Activated naive CD4-positive, alpha-beta T cell treated with anti-CD3 and anti-CD28 coated beads for 36 hours (primary cell): ENCODE data around the gene GLIS1. TPM values are rescaled to one million over a fixed set of nuclear protein-coding genes. Genes with fewer than 3 reads are reported as not detected.

Experiments used
- CTCF ChIA-PET: fragments of 350-600 bp; sonication (Branson Sonifier 250); formaldehyde crosslinking; loops from one replicate; lab custom pipeline; 2021; ENCODE audit warnings: antibody characterized with exemption; lab: Charles Lee
- DNase-seq: peaks from one replicate; pipeline ENCODE4 v3.0.0-alpha.2; 2020
- H3K27ac Mint-ChIP-seq: one replicate; pipeline ENCODE4 v1.8.0; 2021; ENCODE audit warnings: mild to moderate bottlenecking, mixed read lengths
- H3K27me3 Mint-ChIP-seq: one replicate; pipeline ENCODE4 v1.8.0; 2021; ENCODE audit warnings: low read depth, mixed read lengths
- H3K36me3 Mint-ChIP-seq: one replicate; pipeline ENCODE4 v1.8.0; 2021; ENCODE audit warnings: low read depth, mixed read lengths
- H3K4me1 Mint-ChIP-seq: one replicate; pipeline ENCODE4 v1.8.0; 2021; ENCODE audit warnings: low read depth, mixed read lengths
- H3K4me3 Mint-ChIP-seq: one replicate; pipeline ENCODE4 v1.8.0; 2021; ENCODE audit warnings: mild to moderate bottlenecking, moderate library complexity, mixed read lengths
- H3K9me3 Mint-ChIP-seq: one replicate; pipeline ENCODE4 v1.8.0; 2021; ENCODE audit warnings: mixed read lengths
- intact Hi-C: fragments of 100-400 bp; cut with micrococcal nuclease; formaldehyde crosslinking; loops from one replicate; pipeline ENCODE4 v1.15.1; 2023
- total RNA-seq, 2 experiments: library from RNA; stranded (reverse); gene quantifications; one replicate each; pipeline ENCODE4 v1.2.3, GENCODE V29; 2021

GLIS1 gene
- total RNA-seq, 2 experiments from 2014 or later: not detected

GRCh38 chr1:53696571-53696970 lies 42.4 kb downstream of the GLIS1 start:
- Mint-ChIP-seq H3K27ac (no peak overlapping the region), H3K27me3 (peaks cover 4% of the 10 kb centered on the region), H3K9me3 (no peaks in the 10 kb centered on the region), H3K4me3 (no peak overlapping the region), H3K36me3 (no peaks in the 10 kb centered on the region), H3K4me1 (no peaks in the 10 kb centered on the region)
- DNase-seq: no peak
- CTCF ChIA-PET: no interaction called here
- intact Hi-C loops: no loop called here

GRCh38 chr1:53696051-53696450 lies 42.9 kb downstream of the GLIS1 start:
- H3K36me3 Mint-ChIP-seq: no peaks in the 10 kb centered on the region
- intact Hi-C loops: no loop called here
- H3K4me1 Mint-ChIP-seq: no peaks in the 10 kb centered on the region
- DNase-seq: no peak
- CTCF ChIA-PET: no interaction called here
- H3K27me3 Mint-ChIP-seq: peaks cover 4% of the 10 kb centered on the region
- no peak overlapping the region for H3K27ac Mint-ChIP-seq
- no peak overlapping the region for H3K4me3 Mint-ChIP-seq
- no peaks in the 10 kb centered on the region for H3K9me3 Mint-ChIP-seq

- CTCF ChIA-PET: no interaction called here
- H3K27ac Mint-ChIP-seq: no peak overlapping the region
- no peaks in the 10 kb centered on the region for H3K9me3 Mint-ChIP-seq
- H3K4me3 Mint-ChIP-seq: no peak overlapping the region
- no peaks in the 10 kb centered on the region for H3K36me3 Mint-ChIP-seq
- no peak for DNase-seq
- intact Hi-C loops: no loop called here
- H3K27me3 Mint-ChIP-seq: peaks cover 2% of the 10 kb centered on the region
- no peaks in the 10 kb centered on the region for H3K4me1 Mint-ChIP-seq
These were observed 43.8 kb downstream of the GLIS1 start for GRCh38 chr1:53695116-53695515.

GRCh38 chr1:53694718-53695091 lies 44.3 kb downstream of the GLIS1 start:
- CTCF ChIA-PET: interaction anchor here (0.6 kb wide), 1 partner anchor 553 kb away, joined by 5 read pairs; no protein-coding TSS in a partner anchor
- intact Hi-C loops: no loop called here
- H3K27me3 Mint-ChIP-seq: peaks cover 2% of the 10 kb centered on the region
- no peak overlapping the region for H3K4me3 Mint-ChIP-seq
- DNase-seq: no peak
- H3K9me3 Mint-ChIP-seq: no peaks in the 10 kb centered on the region
- no peaks in the 10 kb centered on the region for H3K36me3 Mint-ChIP-seq
- no peak overlapping the region for H3K27ac Mint-ChIP-seq
- no peaks in the 10 kb centered on the region for H3K4me1 Mint-ChIP-seq

DNA sequence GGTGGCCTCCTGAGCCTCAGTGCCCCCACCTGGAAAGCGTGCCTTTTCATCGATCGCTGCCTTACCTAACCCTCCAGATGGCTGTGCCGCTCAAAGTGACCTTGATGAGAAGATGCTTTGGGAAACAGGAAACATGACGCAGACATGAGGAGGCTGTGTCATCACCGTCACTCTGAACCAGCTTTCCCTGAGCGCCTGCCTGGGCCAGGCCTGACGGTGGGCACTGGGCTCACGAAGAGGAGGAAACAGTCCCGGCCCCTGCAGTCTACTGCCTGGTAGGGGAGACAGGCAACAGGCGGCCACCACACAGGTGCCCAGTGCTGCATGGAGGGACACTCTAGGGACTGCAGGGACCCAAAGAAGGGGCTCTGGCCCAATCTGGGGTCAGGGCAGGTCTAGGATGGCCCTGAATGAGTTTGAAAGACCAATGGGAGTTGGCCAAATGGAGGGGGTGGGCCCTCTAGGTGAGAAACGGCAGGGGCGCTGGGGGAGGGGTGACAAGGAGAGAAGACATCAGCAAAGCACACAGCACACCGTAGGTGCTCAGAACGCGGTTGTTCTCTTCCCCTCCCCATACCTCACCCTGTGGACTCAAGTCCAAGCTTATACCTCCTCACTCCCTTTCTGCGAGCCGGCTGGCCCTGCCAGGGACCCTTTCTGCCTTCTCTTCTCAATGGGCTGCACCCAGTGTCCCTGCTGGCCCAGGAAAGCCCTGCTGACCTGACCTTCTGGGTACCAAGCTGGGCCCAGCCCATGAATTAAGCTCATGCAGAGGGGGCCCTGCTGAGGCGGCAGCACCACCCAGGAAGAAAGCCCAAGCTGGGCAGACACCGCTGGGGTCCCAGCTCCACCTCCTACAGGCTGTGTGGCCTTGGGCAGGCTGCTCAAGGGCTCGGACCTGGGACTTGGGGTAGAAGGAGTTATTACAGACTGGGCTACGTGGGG lies 44.9 kb downstream of the GLIS1 start:
- H3K9me3 Mint-ChIP-seq: no peaks in the 10 kb centered on the region
- no peak overlapping the region for H3K27ac Mint-ChIP-seq
- H3K36me3 Mint-ChIP-seq: no peaks in the 10 kb centered on the region
- H3K27me3 Mint-ChIP-seq: peaks cover 2% of the 10 kb centered on the region
- CTCF ChIA-PET: interaction anchor here (0.6 kb wide), 1 partner anchor 552 kb away, joined by 5 read pairs; no protein-coding TSS in a partner anchor
- H3K4me3 Mint-ChIP-seq: no peak overlapping the region
- H3K4me1 Mint-ChIP-seq: no peaks in the 10 kb centered on the region
- DNase-seq: no peak
- intact Hi-C loops: no loop called here

DNA sequence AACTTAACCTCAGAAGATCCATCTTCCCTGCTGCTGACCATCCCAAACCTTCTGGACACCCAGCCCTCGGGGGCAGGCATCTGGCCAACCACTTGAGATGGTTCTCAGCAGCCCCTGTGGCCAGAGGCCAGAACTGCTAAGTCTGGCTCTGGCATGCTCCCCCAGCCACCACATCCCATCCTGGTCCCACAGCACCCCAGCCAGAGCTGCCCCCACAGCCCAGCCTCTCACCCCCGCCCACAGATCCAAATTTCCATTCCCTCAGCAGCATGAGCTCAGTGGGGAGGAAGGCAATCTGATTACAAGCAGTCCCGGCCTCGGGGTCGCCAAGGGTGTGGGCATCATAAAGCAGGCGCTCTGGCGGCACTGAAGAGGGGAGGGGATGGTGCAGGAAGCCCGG lies 45.6 kb downstream of the GLIS1 start:
- H3K9me3 Mint-ChIP-seq: no peaks in the 10 kb centered on the region
- DNase-seq: no peak
- CTCF ChIA-PET: no interaction called here
- intact Hi-C loops: no loop called here
- H3K27me3 Mint-ChIP-seq: no peaks in the 10 kb centered on the region
- H3K4me3 Mint-ChIP-seq: no peak overlapping the region
- H3K4me1 Mint-ChIP-seq: no peaks in the 10 kb centered on the region
- no peaks in the 10 kb centered on the region for H3K36me3 Mint-ChIP-seq
- no peak overlapping the region for H3K27ac Mint-ChIP-seq

GRCh38 chr1:53691326-53691725 lies 47.6 kb downstream of the GLIS1 start:
- DNase-seq: no peak
- no peaks in the 10 kb centered on the region for H3K9me3 Mint-ChIP-seq
- no peaks in the 10 kb centered on the region for H3K36me3 Mint-ChIP-seq
- intact Hi-C loops: no loop called here
- H3K27me3 Mint-ChIP-seq: no peaks in the 10 kb centered on the region
- H3K27ac Mint-ChIP-seq: no peak overlapping the region
- H3K4me3 Mint-ChIP-seq: no peak overlapping the region
- CTCF ChIA-PET: no interaction called here
- no peaks in the 10 kb centered on the region for H3K4me1 Mint-ChIP-seq

GRCh38 chr1:53690411-53690810 lies 48.6 kb downstream of the GLIS1 start:
- Mint-ChIP-seq H3K4me1 (no peaks in the 10 kb centered on the region), H3K4me3 (no peak overlapping the region), H3K27me3 (no peaks in the 10 kb centered on the region), H3K27ac (no peak overlapping the region), H3K9me3 (no peaks in the 10 kb centered on the region), H3K36me3 (no peaks in the 10 kb centered on the region)
- no peak for DNase-seq
- intact Hi-C loops: no loop called here
- CTCF ChIA-PET: no interaction called here

- no peaks in the 10 kb centered on the region for H3K9me3 Mint-ChIP-seq
- no peaks in the 10 kb centered on the region for H3K27me3 Mint-ChIP-seq
- CTCF ChIA-PET: no interaction called here
- no peak overlapping the region for H3K4me3 Mint-ChIP-seq
- no peak overlapping the region for H3K27ac Mint-ChIP-seq
- intact Hi-C loops: no loop called here
- DNase-seq: no peak
- no peaks in the 10 kb centered on the region for H3K36me3 Mint-ChIP-seq
- no peaks in the 10 kb centered on the region for H3K4me1 Mint-ChIP-seq
These were observed 49.1 kb downstream of the GLIS1 start for GRCh38 chr1:53689736-53690326.

DNA sequence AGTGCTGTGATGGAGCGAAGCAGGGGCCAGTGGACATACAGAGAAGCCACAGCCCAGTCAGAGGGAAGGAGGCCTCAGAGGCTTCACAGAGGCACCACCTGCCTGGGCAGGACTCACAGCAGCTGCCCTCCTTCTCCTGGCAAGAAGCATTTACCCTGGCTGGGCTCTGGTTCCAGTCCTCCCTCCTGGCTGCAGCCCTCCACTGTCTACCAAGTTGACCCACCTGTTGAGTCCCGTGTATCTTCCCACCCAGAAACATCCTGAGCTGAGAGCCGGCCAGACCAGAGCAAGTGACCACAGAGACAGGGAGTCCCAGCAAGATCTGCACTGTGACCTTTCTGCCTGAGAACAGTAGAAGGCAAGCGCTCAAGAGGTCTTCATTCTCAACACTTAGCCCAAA lies 49.7 kb downstream of the GLIS1 start:
- DNase-seq: no peak
- Mint-ChIP-seq H3K27me3 (no peaks in the 10 kb centered on the region), H3K27ac (no peak overlapping the region), H3K4me3 (no peak overlapping the region), H3K36me3 (no peaks in the 10 kb centered on the region), H3K9me3 (no peaks in the 10 kb centered on the region), H3K4me1 (no peaks in the 10 kb centered on the region)
- CTCF ChIA-PET: no interaction called here
- intact Hi-C loops: no loop called here

DNA sequence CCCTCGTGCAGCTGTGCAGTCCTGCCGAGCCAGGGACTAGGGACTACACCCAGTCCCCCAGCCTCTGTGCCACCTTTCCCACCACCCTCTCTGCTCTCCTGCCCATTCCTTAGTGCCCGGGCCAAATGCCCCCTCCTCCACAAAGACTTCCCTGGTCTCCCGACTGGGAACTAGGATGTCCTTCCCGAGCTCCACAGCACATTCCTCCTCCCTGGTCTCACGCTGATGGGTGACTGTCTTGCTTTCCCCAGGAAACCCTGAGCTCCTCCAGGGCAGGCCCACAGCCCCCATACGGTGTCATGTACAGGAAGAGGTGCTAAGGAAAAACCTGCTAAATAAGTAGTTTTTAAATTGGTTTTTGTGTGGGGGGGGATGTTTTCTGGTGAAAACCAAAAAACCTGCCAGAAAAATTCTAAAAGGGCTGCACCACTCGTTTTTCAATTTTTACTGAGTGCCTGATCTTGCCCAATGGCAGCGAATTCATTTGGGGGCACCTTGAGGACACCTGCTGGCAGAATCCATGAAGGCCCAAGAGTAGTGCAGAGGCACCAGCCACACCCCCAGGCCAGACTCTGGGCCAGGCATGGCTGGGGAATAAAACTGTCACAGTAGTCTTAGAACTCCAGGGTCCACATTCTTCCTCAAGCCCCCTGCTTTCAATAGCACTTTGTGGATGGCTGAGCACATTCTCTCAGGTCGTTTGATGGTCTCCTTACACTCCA lies 50.4 kb downstream of the GLIS1 start:
- no peaks in the 10 kb centered on the region for H3K9me3 Mint-ChIP-seq
- intact Hi-C loops: no loop called here
- no peaks in the 10 kb centered on the region for H3K27me3 Mint-ChIP-seq
- no peaks in the 10 kb centered on the region for H3K4me1 Mint-ChIP-seq
- CTCF ChIA-PET: interaction anchor here (0.5 kb wide), 1 partner anchor 44 kb away, joined by 3 read pairs; no protein-coding TSS in a partner anchor
- no peaks in the 10 kb centered on the region for H3K36me3 Mint-ChIP-seq
- DNase-seq: no peak
- no peak overlapping the region for H3K27ac Mint-ChIP-seq
- H3K4me3 Mint-ChIP-seq: no peak overlapping the region

GRCh38 chr1:53687901-53688300 lies 51.1 kb downstream of the GLIS1 start:
- H3K4me1 Mint-ChIP-seq: no peaks in the 10 kb centered on the region
- intact Hi-C loops: no loop called here

More at GRCh38 chr1:53687901-53688300, 51.1 kb downstream of the GLIS1 start:
- H3K27ac Mint-ChIP-seq: no peak overlapping the region
- H3K27me3 Mint-ChIP-seq: no peaks in the 10 kb centered on the region
- DNase-seq: no peak
- H3K4me3 Mint-ChIP-seq: no peak overlapping the region
- CTCF ChIA-PET: interaction anchor here (0.5 kb wide), 1 partner anchor 44 kb away, joined by 3 read pairs; no protein-coding TSS in a partner anchor
- no peaks in the 10 kb centered on the region for H3K9me3 Mint-ChIP-seq
- no peaks in the 10 kb centered on the region for H3K36me3 Mint-ChIP-seq
